Subcutaneous abdominal adipose tissue (tissue), 5 donors: ENCODE results near the gene RASSF3.

Experiments used
- H3K27ac ChIP-seq: one replicate; pipeline ENCODE4 v1.7.0; 2013; ENCODE audit warnings: low read depth, mild to moderate bottlenecking, inconsistent platforms, low read length, moderate library complexity
- H3K27me3 ChIP-seq, 5 donors: one replicate each; pipeline ENCODE4 v1.7.0; 2013; ENCODE audit warnings: low read length in 5 of 5, inconsistent platforms in 1 of 5; ENCODE audit not compliant: control insufficient read depth in 5 of 5, insufficient read depth in 4 of 5
- H3K36me3 ChIP-seq, 5 donors: one replicate each; pipeline ENCODE4 v1.7.0; 2013; ENCODE audit warnings: low read length in 5 of 5; ENCODE audit not compliant: control insufficient read depth in 5 of 5, insufficient read depth in 5 of 5
- H3K4me1 ChIP-seq, 5 donors: one replicate each; pipeline ENCODE4 v1.7.0; 2013; ENCODE audit warnings: low read length in 5 of 5, mild to moderate bottlenecking in 3 of 5, moderate library complexity in 1 of 5; ENCODE audit not compliant: control insufficient read depth in 5 of 5, insufficient read depth in 5 of 5
- H3K4me3 ChIP-seq, 5 donors: one replicate each; pipeline ENCODE4 v1.7.0; 2013; ENCODE audit warnings: low read length in 5 of 5, low read depth in 1 of 5
- H3K9ac ChIP-seq, 5 donors: one replicate each; pipeline ENCODE4 v1.7.0; 2013; ENCODE audit warnings: low read length in 5 of 5, mild to moderate bottlenecking in 4 of 5, moderate library complexity in 3 of 5
- H3K9me3 ChIP-seq, 5 donors: one replicate each; pipeline ENCODE4 v1.7.0; 2013; ENCODE audit warnings: low read length in 5 of 5; ENCODE audit not compliant: control insufficient read depth in 5 of 5
- donor health status: healthy.
- donor health status: healthy.
- donor health status: healthy.
- donor health status: healthy.
- donor health status: healthy.

RASSF3 gene

DNA sequence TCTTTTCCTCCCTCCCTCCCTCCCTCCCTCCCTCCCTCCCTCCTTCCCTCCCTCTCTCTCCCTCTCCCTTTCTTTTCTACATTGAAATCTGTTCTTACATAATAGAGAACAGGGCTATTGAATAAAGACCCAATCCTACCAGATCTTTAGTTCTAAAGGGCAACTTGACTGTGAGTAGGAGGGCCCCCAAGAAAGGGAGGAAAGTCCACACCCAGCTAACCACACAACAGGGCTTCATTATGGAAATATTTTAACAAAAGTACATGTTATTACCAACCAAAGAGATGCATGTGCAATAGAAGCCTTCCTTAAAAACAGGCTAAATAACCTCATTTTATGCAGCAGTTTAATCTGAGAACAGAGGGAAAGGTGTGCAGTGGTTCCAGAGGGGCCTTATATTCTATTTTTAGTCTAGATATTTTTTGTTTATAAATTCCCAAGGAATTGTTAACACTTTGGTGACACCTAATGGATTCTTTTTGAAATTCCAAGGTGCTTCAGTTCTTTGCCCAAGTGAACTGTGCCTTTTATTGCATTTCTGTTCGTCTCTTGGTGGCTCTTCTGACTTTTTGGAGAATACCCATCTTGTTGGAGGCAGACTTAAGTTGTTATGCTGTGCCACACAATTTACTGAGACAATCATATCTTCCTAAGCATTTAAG is 85.9 kb downstream of the RASSF3 start:
- Histone ChIP-seq H3K27me3 (no peaks in the 10 kb centered on the region), H3K9me3 (no peaks in the 10 kb centered on the region), H3K9ac (no peak overlapping the region), H3K4me1 (peaks cover 4 to 21% (median 17%) of the 10 kb centered on the region in 5 donors), H3K4me3 (no peak overlapping the region), H3K27ac (no peak overlapping the region), H3K36me3 (peaks cover 0 to 33% (median 14%) of the 10 kb centered on the region in 5 donors)

DNA sequence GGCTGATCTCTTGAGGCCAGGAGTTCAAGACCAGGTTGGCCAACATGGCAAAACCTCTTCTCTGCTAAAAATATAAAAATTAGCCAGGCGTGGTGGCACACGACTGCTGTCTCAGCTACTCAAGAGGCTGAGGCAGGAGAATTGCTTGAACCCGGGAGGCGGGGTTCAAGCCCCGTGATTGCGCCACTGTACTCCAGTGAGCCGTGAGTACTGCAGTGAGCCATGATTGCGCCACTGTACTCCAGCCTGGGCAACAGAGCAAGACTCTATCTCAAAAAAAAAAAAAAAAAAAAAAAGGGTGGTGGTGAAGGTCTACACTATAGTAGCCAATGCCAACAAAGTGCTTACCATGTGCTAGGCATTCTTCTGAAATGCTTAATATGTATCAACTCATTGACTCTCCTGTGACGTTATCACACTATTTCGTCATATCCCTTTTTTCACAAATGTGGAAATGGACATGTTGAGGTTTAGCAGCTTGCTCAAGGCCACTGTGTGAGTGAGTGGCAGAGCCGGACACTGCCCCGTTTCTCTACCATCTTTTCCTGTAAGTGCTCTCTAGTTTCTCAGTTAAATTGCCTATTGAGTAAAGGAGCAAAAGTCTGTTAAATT is 89.3 kb downstream of the RASSF3 start:
- Histone ChIP-seq H3K36me3 (peaks cover 0 to 19% (median 8%) of the 10 kb centered on the region in 5 donors), H3K9ac (no peak overlapping the region), H3K4me3 (no peak overlapping the region), H3K27me3 (no peaks in the 10 kb centered on the region), H3K4me1 (peaks cover 0 to 7% (median 4%) of the 10 kb centered on the region in 5 donors), H3K9me3 (no peaks in the 10 kb centered on the region), H3K27ac (no peak overlapping the region)

DNA sequence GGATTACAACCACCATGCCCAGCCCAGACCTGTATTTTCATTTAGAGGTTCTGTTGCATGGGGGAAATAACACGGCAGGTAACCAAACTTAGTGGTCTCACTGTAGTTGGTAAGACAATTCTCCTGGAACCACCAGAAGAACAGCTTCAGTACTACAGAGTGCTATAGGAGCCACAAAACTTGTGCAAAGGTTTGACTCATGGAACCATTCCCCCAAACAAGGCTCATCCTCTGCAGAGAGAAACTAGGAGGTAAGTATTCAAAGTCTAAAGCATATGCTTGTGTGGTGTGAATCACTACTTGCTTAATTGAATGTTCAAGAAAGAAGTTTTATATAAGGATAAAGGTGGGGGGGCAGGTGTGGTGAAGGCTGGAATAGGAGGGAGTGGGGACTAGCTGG is 90.2 kb downstream of the RASSF3 start:
- peaks cover 0 to 11% (median under 1%) of the 10 kb centered on the region in 5 donors for H3K36me3 ChIP-seq
- no peak overlapping the region for H3K4me3 ChIP-seq
- H3K4me1 ChIP-seq: peaks cover 0 to 7% (median 4%) of the 10 kb centered on the region in 5 donors
- no peak overlapping the region for H3K9ac ChIP-seq
- no peaks in the 10 kb centered on the region for H3K27me3 ChIP-seq
- no peaks in the 10 kb centered on the region for H3K9me3 ChIP-seq
- no peak overlapping the region for H3K27ac ChIP-seq

DNA sequence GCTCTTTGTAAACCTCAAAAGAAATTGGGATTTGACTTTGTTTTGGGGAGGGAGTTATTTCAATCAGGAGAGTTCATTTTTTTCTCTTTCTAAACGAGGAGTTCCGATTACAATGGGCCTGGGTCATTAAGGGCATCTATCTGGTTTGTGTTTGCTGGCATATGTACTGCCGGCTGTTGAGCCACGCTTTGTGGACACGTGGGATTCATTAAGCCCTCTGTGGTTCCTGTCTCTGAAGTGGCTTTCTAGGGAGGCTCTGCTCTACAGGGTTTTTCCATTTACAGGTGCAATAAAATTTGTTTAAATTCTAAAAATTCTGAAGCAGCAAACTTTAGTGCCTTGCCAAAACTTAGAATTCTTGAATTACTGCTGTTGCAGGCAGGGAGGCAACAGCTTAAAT is 91.0 kb downstream of the RASSF3 start:
- no peak overlapping the region for H3K4me3 ChIP-seq
- no peak overlapping the region for H3K9ac ChIP-seq
- no peaks in the 10 kb centered on the region for H3K27me3 ChIP-seq
- no peaks in the 10 kb centered on the region for H3K9me3 ChIP-seq
- peaks cover 0 to 8% (median 0%) of the 10 kb centered on the region in 5 donors for H3K36me3 ChIP-seq
- no peak overlapping the region for H3K27ac ChIP-seq
- H3K4me1 ChIP-seq: peaks cover 0 to 8% (median 4%) of the 10 kb centered on the region in 5 donors

DNA sequence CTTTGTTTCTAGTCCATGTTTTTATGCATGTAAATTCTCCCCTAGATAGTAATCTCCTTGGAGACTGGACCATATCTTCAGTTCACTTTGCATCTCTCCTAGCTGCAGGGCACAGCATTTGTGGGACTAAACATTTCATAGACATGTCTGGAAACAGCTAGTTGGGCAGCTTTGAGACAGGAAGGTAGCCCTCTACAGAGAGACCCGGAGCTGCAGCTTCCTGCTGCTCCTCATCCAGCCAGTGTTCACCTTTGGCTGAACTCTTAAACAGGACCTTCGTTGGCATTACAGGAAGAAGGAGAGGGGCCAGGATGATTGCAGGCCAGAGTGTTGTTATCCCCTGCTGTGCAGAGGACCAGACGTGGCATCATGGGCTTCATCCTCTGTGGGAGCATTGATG is 96.0 kb downstream of the RASSF3 start:
- no peaks in the 10 kb centered on the region for H3K27me3 ChIP-seq
- no peak overlapping the region for H3K27ac ChIP-seq
- no peaks in the 10 kb centered on the region for H3K9me3 ChIP-seq
- no peak overlapping the region for H3K4me3 ChIP-seq
- H3K36me3 ChIP-seq: no peaks in the 10 kb centered on the region
- H3K9ac ChIP-seq: no peak overlapping the region
- H3K4me1 ChIP-seq: peaks cover 0 to 9% (median 0%) of the 10 kb centered on the region in 5 donors

DNA sequence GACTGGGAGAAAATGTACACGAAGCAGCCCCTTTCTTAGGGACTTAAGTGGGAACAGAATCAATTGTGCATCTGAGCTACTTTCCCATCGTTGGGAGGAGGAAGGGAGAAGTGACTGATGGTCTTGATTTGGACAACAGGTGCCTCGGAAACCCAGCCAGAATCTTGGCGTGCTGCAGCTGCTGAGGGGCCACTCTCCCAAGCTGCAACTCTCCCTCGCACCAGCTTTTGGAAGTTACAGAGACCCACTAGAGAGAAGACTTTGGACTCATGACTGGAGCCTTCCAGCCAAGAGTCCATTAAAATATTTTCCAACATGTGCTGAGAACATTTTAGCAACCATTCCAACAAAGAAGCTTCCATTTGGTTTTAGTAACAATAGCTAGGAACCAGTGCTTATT is 96.6 kb downstream of the RASSF3 start:
- Histone ChIP-seq H3K27ac (no peak overlapping the region), H3K36me3 (no peaks in the 10 kb centered on the region), H3K9me3 (no peaks in the 10 kb centered on the region), H3K27me3 (no peaks in the 10 kb centered on the region), H3K9ac (no peak overlapping the region), H3K4me1 (peaks cover 0 to 9% (median 0%) of the 10 kb centered on the region in 5 donors), H3K4me3 (no peak overlapping the region)

DNA sequence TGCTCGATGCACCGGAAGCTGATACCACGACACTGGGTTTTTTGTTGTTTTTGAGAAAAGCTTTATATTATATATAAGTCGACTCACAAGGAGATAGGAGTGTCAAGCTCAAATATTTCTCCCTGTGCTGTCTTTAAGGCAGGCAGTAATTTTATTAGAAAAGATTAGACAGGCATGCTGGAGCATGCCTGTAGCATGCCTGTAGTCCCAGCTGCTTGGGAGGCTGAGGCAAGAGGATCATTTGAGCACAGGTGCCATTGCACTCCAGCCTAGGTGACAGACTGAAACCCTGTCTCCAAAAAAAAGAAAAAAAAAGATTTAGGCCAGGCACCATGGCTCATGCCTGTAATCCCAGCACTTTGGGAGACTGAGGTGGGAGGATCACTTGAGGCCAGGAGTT is 97.1 kb downstream of the RASSF3 start:
- H3K27me3 ChIP-seq: no peaks in the 10 kb centered on the region
- no peak overlapping the region for H3K27ac ChIP-seq
- no peak overlapping the region for H3K9ac ChIP-seq
- no peaks in the 10 kb centered on the region for H3K9me3 ChIP-seq
- H3K36me3 ChIP-seq: peaks cover 0 to 4% (median 3%) of the 10 kb centered on the region in 5 donors
- H3K4me3 ChIP-seq: no peak overlapping the region
- peaks cover 0 to 9% (median 0%) of the 10 kb centered on the region in 5 donors for H3K4me1 ChIP-seq

DNA sequence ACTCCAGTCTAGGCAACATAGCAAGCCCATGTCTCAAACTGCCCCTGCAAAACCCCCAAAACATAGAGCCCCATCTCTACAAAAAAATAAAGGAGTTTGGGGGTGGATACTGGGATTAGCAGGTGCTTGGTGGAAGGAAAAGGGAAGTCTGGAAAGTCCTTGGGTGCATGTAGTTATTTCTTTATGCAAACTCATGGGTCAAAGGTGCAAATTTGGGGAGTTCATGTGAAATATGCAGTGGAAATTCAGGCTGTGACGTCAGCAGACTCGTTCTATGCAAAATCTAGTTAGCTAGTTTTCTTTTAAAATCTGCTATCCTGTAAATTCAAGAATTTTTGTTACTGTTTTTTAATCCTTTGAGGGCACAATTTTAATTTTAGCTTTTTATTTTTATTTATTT is 97.6 kb downstream of the RASSF3 start:
- H3K36me3 ChIP-seq: peaks cover 2 to 9% (median 6%) of the 10 kb centered on the region in 5 donors
- no peaks in the 10 kb centered on the region for H3K9me3 ChIP-seq
- peaks cover 0 to 9% (median 0%) of the 10 kb centered on the region in 5 donors for H3K4me1 ChIP-seq
- no peak overlapping the region for H3K4me3 ChIP-seq
- no peaks in the 10 kb centered on the region for H3K27me3 ChIP-seq
- H3K9ac ChIP-seq: no peak overlapping the region
- H3K27ac ChIP-seq: no peak overlapping the region

DNA sequence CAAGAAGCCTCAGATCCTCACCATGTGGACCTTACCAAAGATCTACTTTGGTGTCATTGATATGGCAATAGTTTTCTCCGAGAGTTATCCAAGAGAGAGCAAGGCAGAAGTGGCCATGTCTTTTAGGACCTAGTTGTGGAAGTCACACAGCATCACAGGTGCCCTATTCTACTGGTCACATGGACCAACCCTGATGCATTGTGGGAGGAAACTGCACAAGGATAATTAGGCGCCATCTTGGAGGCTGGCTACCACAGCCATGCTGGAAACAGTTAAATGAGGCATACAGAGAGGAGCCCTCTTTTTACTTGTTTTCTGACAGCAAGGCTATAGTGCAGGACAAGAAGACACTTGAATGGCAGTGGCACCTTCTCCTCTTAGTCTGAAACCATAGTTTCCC is 99.1 kb downstream of the RASSF3 start:
- Histone ChIP-seq H3K27me3 (no peaks in the 10 kb centered on the region), H3K4me3 (no peak overlapping the region), H3K36me3 (peaks cover 7 to 24% (median 16%) of the 10 kb centered on the region in 5 donors), H3K4me1 (peaks cover 0 to 9% (median 0%) of the 10 kb centered on the region in 5 donors), H3K9me3 (no peaks in the 10 kb centered on the region), H3K9ac (no peak overlapping the region), H3K27ac (no peak overlapping the region)

DNA sequence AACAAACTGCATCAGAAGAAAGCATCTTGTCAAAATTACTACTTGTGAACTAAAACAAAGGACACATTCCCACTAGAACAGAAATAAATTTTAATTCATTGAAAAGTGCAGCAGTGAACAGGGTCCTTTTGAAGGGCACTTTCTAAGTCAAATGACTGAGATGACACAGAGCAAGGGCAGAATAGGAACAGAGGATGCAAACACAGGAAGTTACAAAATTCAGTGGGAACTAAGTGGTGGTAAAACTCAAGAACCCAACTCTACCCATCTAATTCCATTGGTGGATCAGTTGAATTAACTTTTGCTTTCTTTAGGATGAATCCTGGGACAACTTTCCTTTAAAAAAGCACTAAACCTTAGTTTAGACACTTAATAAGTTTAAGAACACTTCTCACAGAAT is 103.1 kb downstream of the RASSF3 start:
- no peaks in the 10 kb centered on the region for H3K9me3 ChIP-seq
- H3K9ac ChIP-seq: no peak overlapping the region
- H3K27me3 ChIP-seq: no peaks in the 10 kb centered on the region
- H3K36me3 ChIP-seq: peaks cover 31 to 60% (median 52%) of the 10 kb centered on the region in 5 donors
- no peak overlapping the region for H3K27ac ChIP-seq
- no peak overlapping the region for H3K4me3 ChIP-seq
- H3K4me1 ChIP-seq: no peaks in the 10 kb centered on the region
